ENCODE data around the gene SLC16A8.
"Not testable (repeated sequence)": the region's sequence is repeated elsewhere in the genome, so short reads cannot be mapped to it uniquely, and the experiment has no call there.

Gene SLC16A8

GRCh38 chr22:38122616-38123015 is 38.6 kb upstream of the SLC16A8 start:
- no peak for DNase-seq (ENCODE audit: low spot score)
- no peak for TF ChIP-seq CTCF (IDR thresholded peaks at IDR 0.05; ENCODE audit: borderline replicate concordance, control extremely low read depth, extremely low read depth, insufficient read depth, missing control alignments)
- in situ Hi-C loops (cut with MboI; ENCODE audit: low sequenced_read_pairs, unreplicated experiment) = no loop called here

DNA sequence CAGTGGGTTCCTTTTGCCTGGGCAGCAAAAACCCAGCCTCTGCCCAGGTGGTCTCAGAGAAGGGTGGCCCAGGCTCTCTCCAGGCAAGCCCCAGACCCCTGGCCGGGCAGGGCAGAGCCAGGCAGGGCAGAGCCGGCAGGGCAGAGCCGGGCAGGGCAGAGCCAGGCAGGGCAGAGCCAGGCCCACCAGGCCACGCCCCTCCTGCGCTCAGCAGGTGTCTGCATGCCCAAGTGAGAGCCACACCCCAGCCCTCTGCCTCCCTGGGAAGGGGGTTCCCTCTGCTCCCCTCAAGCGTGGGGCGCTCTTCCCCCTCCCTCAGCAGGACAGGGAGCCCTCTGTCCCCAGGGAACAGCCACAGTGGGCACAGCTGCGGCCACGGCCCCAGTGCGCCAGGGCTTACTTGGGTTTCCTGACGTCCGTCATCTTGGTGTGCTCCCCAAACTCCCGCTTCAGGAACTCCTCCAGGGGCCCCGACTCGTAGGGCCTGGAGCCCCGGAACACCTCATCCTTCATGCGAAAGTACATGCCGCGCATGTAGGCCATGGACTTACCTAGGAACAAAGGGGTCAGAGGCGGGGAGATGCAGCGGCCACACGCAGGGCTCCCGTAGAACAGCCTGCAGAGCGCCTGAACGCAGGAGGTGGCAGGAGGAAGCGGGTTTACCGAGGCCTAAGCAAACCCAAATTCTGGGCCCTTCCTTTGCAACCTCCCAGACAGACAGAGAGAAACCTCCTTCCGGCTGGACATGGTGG is 36.6 kb upstream of the SLC16A8 start:
- no peak for TF ChIP-seq CTCF (IDR thresholded peaks at IDR 0.05; ENCODE audit: borderline replicate concordance, control extremely low read depth, extremely low read depth, insufficient read depth, missing control alignments)
- no peak for DNase-seq (ENCODE audit: low spot score)
- in situ Hi-C loops (cut with MboI; ENCODE audit: low sequenced_read_pairs, unreplicated experiment) = no loop called here

- in situ Hi-C loops (cut with MboI; ENCODE audit: low sequenced_read_pairs, unreplicated experiment) = loop anchor here (10.0 kb wide), 1 partner anchor 106 kb away; no protein-coding TSS in a partner anchor
- DNase-seq (ENCODE audit: low spot score) = not testable (repeated sequence)
Observed at GRCh38 chr22:38118747-38119146, 34.8 kb upstream of the SLC16A8 start.

- in situ Hi-C loops (cut with MboI; ENCODE audit: low sequenced_read_pairs, unreplicated experiment) = loop anchor here (10.0 kb wide), 1 partner anchor 107 kb away; no protein-coding TSS in a partner anchor
- no peak for DNase-seq (ENCODE audit: low spot score)
- no peak for TF ChIP-seq CTCF (IDR thresholded peaks at IDR 0.05; ENCODE audit: borderline replicate concordance, control extremely low read depth, extremely low read depth, insufficient read depth, missing control alignments)
Observed at GRCh38 chr22:38118182-38118581, 34.2 kb upstream of the SLC16A8 start.

DNA sequence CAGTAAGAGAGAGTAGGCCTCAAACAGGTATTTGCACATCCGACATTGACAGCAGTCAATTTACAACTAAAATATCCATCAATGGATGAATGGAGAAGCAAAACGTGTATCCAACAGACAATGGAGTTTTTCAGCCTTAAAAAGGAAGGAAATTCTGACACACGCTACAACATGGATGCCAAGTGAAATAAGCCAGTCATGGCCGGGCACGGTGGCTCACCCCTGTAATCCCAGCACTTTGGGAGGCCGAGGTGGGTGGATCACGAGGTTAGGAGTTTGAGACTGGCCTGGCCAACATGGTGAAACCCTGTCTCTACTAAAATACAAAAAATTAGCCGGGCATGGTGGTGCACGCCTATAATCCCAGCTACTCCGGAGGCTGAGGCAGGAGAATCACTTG is 33.6 kb upstream of the SLC16A8 start:
- in situ Hi-C loops (cut with MboI; ENCODE audit: low sequenced_read_pairs, unreplicated experiment) = loop anchor here (10.0 kb wide), 1 partner anchor 107 kb away; no protein-coding TSS in a partner anchor

GRCh38 chr22:38115423-38116205 is 31.6 kb upstream of the SLC16A8 start:
- TF ChIP-seq CTCF (IDR thresholded peaks at IDR 0.05; ENCODE audit: borderline replicate concordance, control extremely low read depth, extremely low read depth, insufficient read depth, missing control alignments) = no peak
- no peak for DNase-seq (ENCODE audit: low spot score)
- in situ Hi-C loops (cut with MboI; ENCODE audit: low sequenced_read_pairs, unreplicated experiment) = loop anchor here (10.0 kb wide), 1 partner anchor 109 kb away; no protein-coding TSS in a partner anchor

More for the DNA sequence above, 33.6 kb upstream of the SLC16A8 start:
- DNase-seq (ENCODE audit: low spot score) = not testable (repeated sequence)

- in situ Hi-C loops (cut with MboI; ENCODE audit: low sequenced_read_pairs, unreplicated experiment) = loop anchor here (10.0 kb wide), 1 partner anchor 110 kb away; no protein-coding TSS in a partner anchor
- TF ChIP-seq CTCF (IDR thresholded peaks at IDR 0.05; ENCODE audit: borderline replicate concordance, control extremely low read depth, extremely low read depth, insufficient read depth, missing control alignments) = peak; percentile 83
- DNase-seq (ENCODE audit: low spot score) = peak; percentile 93
Observed at GRCh38 chr22:38114484-38115398, 30.8 kb upstream of the SLC16A8 start.
